ENCODE data around the gene SH3BP1. TPM values are rescaled to one million over a fixed set of nuclear protein-coding genes. Genes with fewer than 3 reads are reported as not detected.
A peak's percentile ranks its signal among the peaks of the same experiment; 100 is the strongest.

Gene SH3BP1
- polyA plus RNA-seq, 2 of the 4 experiments (the other 2 are of a cell fraction): 1.8 to 2.7 TPM

GRCh38 chr22:37635157-37635556 is 4.3 kb upstream of the SH3BP1 start:
- H3K27ac ChIP-seq: no peak overlapping the region
- no peak for DNase-seq (ENCODE audit: low read depth in 1 of 2, low spot score in 1 of 2)
- POLR2A ChIA-PET: interaction anchor here (0.8 kb wide), 1 partner anchor 27 kb away, joined by 6 read pairs; the partner anchor contains the start of gene GGA1
- H3K4me1 ChIP-seq: peaks cover 7% of the 10 kb centered on the region; the same call in 2 of the 3 replicates
- 76% methylated on average over 4 of the region's 7 CpGs for WGBS (ENCODE audit: missing lambda C conversion rate)
- H3K9me3 ChIP-seq: no peaks in the 10 kb centered on the region
- TF ChIP-seq ZNF302 (CRISPR knock-in tag; IDR thresholded peaks at IDR 0.05) (no peak), MAFK (IDR thresholded peaks at IDR 0.05; ENCODE audit: partially characterized antibody) (no peak), CBX2 (IDR thresholded peaks at IDR 0.05; ENCODE audit: borderline replicate concordance, low read depth) (no peak), MAZ (IDR thresholded peaks at IDR 0.05; ENCODE audit: borderline replicate concordance, low read depth, low read length) (no peak), SREBF2 (IDR thresholded peaks at IDR 0.05) (no peak), HDAC2 (IDR thresholded peaks at IDR 0.05) (no peak), TP53 (CRISPR knock-in tag; IDR thresholded peaks at IDR 0.05) (no peak), FOXS1 (CRISPR knock-in tag; IDR thresholded peaks at IDR 0.05) (no peak), CBX8 (IDR thresholded peaks at IDR 0.05) (no peak), POLR2AphosphoS2 (conservative IDR thresholded peaks at IDR 0.05; ENCODE audit: low read length) (no peak), SMC3 (IDR thresholded peaks at IDR 0.05) (no peak), JUNB (IDR thresholded peaks at IDR 0.05) (no peak), NR3C1 (IDR thresholded peaks at IDR 0.05) (no peak), HOXB5 (CRISPR knock-in tag; IDR thresholded peaks at IDR 0.05) (no peak)
- TF ChIP-seq, protein P1, sequence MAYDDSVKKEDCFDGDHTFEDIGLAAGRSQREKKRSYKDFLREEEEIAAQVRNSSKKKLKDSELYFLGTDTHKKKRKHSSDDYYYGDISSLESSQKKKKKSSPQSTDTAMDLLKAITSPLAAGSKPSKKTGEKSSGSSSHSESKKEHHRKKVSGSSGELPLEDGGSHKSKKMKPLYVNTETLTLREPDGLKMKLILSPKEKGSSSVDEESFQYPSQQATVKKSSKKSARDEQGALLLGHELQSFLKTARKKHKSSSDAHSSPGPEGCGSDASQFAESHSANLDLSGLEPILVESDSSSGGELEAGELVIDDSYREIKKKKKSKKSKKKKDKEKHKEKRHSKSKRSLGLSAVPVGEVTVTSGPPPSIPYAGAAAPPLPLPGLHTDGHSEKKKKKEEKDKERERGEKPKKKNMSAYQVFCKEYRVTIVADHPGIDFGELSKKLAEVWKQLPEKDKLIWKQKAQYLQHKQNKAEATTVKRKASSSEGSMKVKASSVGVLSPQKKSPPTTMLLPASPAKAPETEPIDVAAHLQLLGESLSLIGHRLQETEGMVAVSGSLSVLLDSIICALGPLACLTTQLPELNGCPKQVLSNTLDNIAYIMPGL (CRISPR knock-in tag; IDR thresholded peaks at IDR 0.05; ENCODE audit: borderline replicate concordance): no peak
- TF ChIP-seq, protein P2, sequence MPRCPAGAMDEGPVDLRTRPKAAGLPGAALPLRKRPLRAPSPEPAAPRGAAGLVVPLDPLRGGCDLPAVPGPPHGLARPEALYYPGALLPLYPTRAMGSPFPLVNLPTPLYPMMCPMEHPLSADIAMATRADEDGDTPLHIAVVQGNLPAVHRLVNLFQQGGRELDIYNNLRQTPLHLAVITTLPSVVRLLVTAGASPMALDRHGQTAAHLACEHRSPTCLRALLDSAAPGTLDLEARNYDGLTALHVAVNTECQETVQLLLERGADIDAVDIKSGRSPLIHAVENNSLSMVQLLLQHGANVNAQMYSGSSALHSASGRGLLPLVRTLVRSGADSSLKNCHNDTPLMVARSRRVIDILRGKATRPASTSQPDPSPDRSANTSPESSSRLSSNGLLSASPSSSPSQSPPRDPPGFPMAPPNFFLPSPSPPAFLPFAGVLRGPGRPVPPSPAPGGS (IDR thresholded peaks at IDR 0.05): no peak
- TF ChIP-seq, protein P3, sequence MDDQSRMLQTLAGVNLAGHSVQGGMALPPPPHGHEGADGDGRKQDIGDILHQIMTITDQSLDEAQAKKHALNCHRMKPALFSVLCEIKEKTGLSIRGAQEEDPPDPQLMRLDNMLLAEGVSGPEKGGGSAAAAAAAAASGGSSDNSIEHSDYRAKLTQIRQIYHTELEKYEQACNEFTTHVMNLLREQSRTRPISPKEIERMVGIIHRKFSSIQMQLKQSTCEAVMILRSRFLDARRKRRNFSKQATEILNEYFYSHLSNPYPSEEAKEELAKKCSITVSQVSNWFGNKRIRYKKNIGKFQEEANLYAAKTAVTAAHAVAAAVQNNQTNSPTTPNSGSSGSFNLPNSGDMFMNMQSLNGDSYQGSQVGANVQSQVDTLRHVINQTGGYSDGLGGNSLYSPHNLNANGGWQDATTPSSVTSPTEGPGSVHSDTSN (IDR thresholded peaks at IDR 0.05): no peak
- CTCF ChIA-PET: interaction anchor here (0.6 to 11.4 kb wide), 4 partner anchors 7 to 13 kb away, joined by 3 to 129 read pairs (median 15); partner anchors contain the start of gene SH3BP1
- H3K4me2 ChIP-seq: no peak overlapping the region
- no peak for ATAC-seq
- no peak for FAIRE-seq
- no peak overlapping the region for H3K4me3 ChIP-seq

DNA sequence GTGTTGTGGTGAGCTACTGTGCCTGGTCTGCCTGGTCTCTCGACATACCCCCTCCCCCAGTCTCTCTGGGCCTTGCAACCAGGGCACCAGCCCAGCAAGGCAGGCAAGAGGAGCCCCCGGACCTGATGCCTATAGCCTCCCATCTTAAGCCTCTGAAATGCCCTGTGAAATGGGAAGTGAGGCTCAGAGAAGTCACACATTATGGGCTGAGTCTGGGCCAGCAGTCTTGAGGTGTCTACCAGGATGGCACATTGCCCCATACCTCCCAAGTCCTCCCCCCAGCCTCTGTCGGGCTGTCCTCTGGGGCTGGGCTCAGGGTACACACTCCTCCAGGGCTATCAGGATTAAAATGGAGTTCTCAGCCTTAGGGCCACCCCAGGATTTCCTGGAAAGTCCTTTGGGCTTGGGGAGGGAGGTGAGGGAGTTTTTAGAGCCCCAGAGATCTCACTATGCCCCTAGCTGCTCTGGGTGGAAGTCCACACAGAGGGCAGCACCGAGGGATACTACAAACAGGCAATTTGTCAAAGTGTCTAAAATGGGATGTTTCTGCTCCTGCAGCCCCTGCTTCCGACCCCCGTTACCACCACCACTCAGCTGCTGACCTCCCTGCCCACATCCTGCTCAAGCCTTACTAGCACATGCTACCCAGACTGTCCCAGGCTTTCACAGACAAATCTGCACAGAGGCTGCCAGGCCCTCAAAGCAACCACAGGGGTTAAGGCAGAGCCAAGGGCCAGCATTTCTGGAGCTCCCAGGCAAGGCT is 3.1 kb upstream of the SH3BP1 start:
- CTCF ChIA-PET: interaction anchor here (0.5 to 11.4 kb wide), 8 partner anchors 6 to 155 kb away, joined by 3 to 129 read pairs (median 4); partner anchors contain the start of gene SH3BP1
- POLR2A ChIA-PET: interaction anchor here (1.3 kb wide), 1 partner anchor 28 kb away, joined by 3 read pairs; the partner anchor contains the start of gene GGA1
- Histone ChIP-seq H3K4me2 (no peak overlapping the region), H3K4me3 (no peak overlapping the region), H3K27ac (no peak overlapping the region), H3K4me1 (peaks cover 10% of the 10 kb centered on the region; the same call in 2 of the 3 replicates), H3K9me3 (no peaks in the 10 kb centered on the region)
- DNase-seq (ENCODE audit: low read depth in 1 of 2, low spot score in 1 of 2) (no peak), FAIRE-seq (no peak), ATAC-seq (peak; percentile 36 to 40; a peak in 2 of 6 replicates)
- 67% methylated on average over 6 of the region's 6 CpGs for WGBS (ENCODE audit: missing lambda C conversion rate)
- TF ChIP-seq, protein P1 (CRISPR knock-in tag; IDR thresholded peaks at IDR 0.05; ENCODE audit: borderline replicate concordance): no peak
- TF ChIP-seq RFX5 (IDR thresholded peaks at IDR 0.05): no peak
- TF ChIP-seq, protein P2 (IDR thresholded peaks at IDR 0.05): no peak
- TF ChIP-seq NFE2L2 (conservative IDR thresholded peaks at IDR 0.05; ENCODE audit: low read length): no peak
- no peak for TF ChIP-seq JUN (IDR thresholded peaks at IDR 0.05)
- no peak for TF ChIP-seq POLR2A (IDR thresholded peaks at IDR 0.05; ENCODE audit: low read length)
- TF ChIP-seq USF2 (IDR thresholded peaks at IDR 0.05): no peak
- no peak for TF ChIP-seq ESRRA (IDR thresholded peaks at IDR 0.05; ENCODE audit: borderline replicate concordance, low read length)
- no peak for TF ChIP-seq MAX (IDR thresholded peaks at IDR 0.05)
- TF ChIP-seq, protein P4, sequence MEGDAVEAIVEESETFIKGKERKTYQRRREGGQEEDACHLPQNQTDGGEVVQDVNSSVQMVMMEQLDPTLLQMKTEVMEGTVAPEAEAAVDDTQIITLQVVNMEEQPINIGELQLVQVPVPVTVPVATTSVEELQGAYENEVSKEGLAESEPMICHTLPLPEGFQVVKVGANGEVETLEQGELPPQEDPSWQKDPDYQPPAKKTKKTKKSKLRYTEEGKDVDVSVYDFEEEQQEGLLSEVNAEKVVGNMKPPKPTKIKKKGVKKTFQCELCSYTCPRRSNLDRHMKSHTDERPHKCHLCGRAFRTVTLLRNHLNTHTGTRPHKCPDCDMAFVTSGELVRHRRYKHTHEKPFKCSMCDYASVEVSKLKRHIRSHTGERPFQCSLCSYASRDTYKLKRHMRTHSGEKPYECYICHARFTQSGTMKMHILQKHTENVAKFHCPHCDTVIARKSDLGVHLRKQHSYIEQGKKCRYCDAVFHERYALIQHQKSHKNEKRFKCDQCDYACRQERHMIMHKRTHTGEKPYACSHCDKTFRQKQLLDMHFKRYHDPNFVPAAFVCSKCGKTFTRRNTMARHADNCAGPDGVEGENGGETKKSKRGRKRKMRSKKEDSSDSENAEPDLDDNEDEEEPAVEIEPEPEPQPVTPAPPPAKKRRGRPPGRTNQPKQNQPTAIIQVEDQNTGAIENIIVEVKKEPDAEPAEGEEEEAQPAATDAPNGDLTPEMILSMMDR (IDR thresholded peaks at IDR 0.05): no peak
- TF ChIP-seq FOSL2 (IDR thresholded peaks at IDR 0.05): no peak
- TF ChIP-seq FOSL2 (CRISPR knock-in tag; IDR thresholded peaks at IDR 0.05): no peak
- no peak for TF ChIP-seq BHLHE40 (IDR thresholded peaks at IDR 0.05; ENCODE audit: low read depth, low read length)
- no peak for TF ChIP-seq POLR2AphosphoS2 (conservative IDR thresholded peaks at IDR 0.05; ENCODE audit: low read length)
